ENCODE measurements around the gene SOST.

- no peak for TF ChIP-seq CTCF (IDR thresholded peaks at IDR 0.05; ENCODE audit: insufficient read depth, low read length, poor library complexity, severe bottlenecking)
- no peak for TF ChIP-seq EZH2phosphoT487 (conservative IDR thresholded peaks at IDR 0.05; ENCODE audit: low read length)
Measured at GRCh38 chr17:43779145-43780125, 20.8 kb upstream of the SOST start.
